GM12875 (cell line): Measurements from ENCODE around the gene B4GALT5.

Experiments
- H3K4me3 ChIP-seq: one replicate; pipeline ENCODE4 v1.5.1; 2011; ENCODE audit warnings: low read depth, low read length, control low read depth
- CTCF ChIP-seq: IDR thresholded peaks from 2 replicates; pipeline ENCODE4 v1.5.1; 2011; ENCODE audit warnings: low read depth, mild to moderate bottlenecking, control low read depth, inconsistent platforms, low read length, moderate library complexity, borderline replicate concordance; ENCODE audit not compliant: insufficient read depth

The B4GALT5 gene

GRCh38 chr20:49699200-49699992, 14.3 kb downstream of the B4GALT5 start:
- no peak overlapping the region for H3K4me3 ChIP-seq
- TF ChIP-seq CTCF = no peak

GRCh38 chr20:49698477-49698876, 15.2 kb downstream of the B4GALT5 start:
- no peak overlapping the region for H3K4me3 ChIP-seq
- no peak for TF ChIP-seq CTCF

- no peak overlapping the region for H3K4me3 ChIP-seq
- TF ChIP-seq CTCF = no peak
These were observed 16.6 kb downstream of the B4GALT5 start for GRCh38 chr20:49697071-49697470.

GRCh38 chr20:49696594-49696993, 17.1 kb downstream of the B4GALT5 start:
- no peak overlapping the region for H3K4me3 ChIP-seq
- TF ChIP-seq CTCF = no peak

- TF ChIP-seq CTCF = no peak
- no peak overlapping the region for H3K4me3 ChIP-seq
These were observed 17.8 kb downstream of the B4GALT5 start for GRCh38 chr20:49695830-49696229.

GRCh38 chr20:49694450-49695071, 19.1 kb downstream of the B4GALT5 start:
- H3K4me3 ChIP-seq = no peak overlapping the region
- TF ChIP-seq CTCF = no peak
